OCI-LY1 (cell line): ENCODE results near the gene CELF2.

Experiments used
- EZH2 ChIP-seq: fragments of 200-600 bp; sonication (generic), shearing (Covaris generic); IDR thresholded peaks from 2 replicates; pipeline ENCODE4 v1.8.0; 2017; ENCODE audit warnings: borderline replicate concordance, mixed run types, mild to moderate bottlenecking, antibody characterized with exemption, low read length, moderate library complexity, mixed read lengths
- TF ChIP-seq, protein P1 (sequence below): fragments of 200-600 bp; sonication (generic), shearing (Covaris generic); IDR thresholded peaks from 2 replicates; pipeline ENCODE4 v1.5.1; 2017; ENCODE audit warnings: mild to moderate bottlenecking, antibody characterized with exemption, low read length, moderate library complexity, mixed read lengths

DNA sequence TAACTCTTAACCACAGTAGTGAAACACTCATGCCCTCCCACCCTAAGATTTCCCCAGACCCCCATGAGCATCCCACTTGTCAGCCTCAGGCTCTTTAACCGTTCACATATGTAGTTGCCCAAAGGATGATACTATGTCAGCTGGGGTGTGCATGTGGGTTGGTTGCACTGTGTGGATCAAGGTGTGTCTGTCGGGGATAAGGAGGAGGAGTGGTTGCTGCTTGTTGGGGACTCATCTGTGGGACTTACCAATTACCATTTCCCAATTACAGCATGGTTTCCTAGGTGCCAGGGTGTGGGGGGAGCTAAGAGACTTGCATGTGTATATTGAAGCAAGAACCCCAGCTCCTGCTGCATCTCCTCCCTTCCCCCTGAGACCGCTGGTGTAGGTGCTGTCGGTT is 48.8 kb downstream of the CELF2 start:
- TF ChIP-seq, protein P1, sequence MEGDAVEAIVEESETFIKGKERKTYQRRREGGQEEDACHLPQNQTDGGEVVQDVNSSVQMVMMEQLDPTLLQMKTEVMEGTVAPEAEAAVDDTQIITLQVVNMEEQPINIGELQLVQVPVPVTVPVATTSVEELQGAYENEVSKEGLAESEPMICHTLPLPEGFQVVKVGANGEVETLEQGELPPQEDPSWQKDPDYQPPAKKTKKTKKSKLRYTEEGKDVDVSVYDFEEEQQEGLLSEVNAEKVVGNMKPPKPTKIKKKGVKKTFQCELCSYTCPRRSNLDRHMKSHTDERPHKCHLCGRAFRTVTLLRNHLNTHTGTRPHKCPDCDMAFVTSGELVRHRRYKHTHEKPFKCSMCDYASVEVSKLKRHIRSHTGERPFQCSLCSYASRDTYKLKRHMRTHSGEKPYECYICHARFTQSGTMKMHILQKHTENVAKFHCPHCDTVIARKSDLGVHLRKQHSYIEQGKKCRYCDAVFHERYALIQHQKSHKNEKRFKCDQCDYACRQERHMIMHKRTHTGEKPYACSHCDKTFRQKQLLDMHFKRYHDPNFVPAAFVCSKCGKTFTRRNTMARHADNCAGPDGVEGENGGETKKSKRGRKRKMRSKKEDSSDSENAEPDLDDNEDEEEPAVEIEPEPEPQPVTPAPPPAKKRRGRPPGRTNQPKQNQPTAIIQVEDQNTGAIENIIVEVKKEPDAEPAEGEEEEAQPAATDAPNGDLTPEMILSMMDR = no peak
- no peak for TF ChIP-seq EZH2
